ENCODE results near the gene MMS22L.
A peak's percentile ranks its signal among the peaks of the same experiment; 100 is the strongest.

The MMS22L gene

GRCh38 chr6:97222903-97223302 is 60.1 kb downstream of the MMS22L start:
- no peak for TF ChIP-seq CTCF (IDR thresholded peaks at IDR 0.05)
- Mint-ChIP-seq H3K27ac (peak overlapping the region; percentile 50), H3K27me3 (ENCODE audit: low read depth, poor library complexity) (no peaks in the 10 kb centered on the region), H3K4me1 (no peaks in the 10 kb centered on the region), H3K4me3 (no peak overlapping the region), H3K36me3 (ENCODE audit: low read depth) (peaks cover 39% of the 10 kb centered on the region), H3K9me3 (no peaks in the 10 kb centered on the region)
- DNase-seq = no peak

GRCh38 chr6:97218912-97219311 is 64.1 kb downstream of the MMS22L start:
- no peak overlapping the region for H3K27ac Mint-ChIP-seq
- no peak for DNase-seq
- peaks cover 16% of the 10 kb centered on the region for H3K36me3 Mint-ChIP-seq (ENCODE audit: low read depth)
- no peaks in the 10 kb centered on the region for H3K27me3 Mint-ChIP-seq (ENCODE audit: low read depth, poor library complexity)
- H3K4me1 Mint-ChIP-seq = peaks cover 7% of the 10 kb centered on the region
- no peaks in the 10 kb centered on the region for H3K9me3 Mint-ChIP-seq
- no peak overlapping the region for H3K4me3 Mint-ChIP-seq
- no peak for TF ChIP-seq CTCF (IDR thresholded peaks at IDR 0.05)

GRCh38 chr6:97215157-97215769 is 67.8 kb downstream of the MMS22L start:
- no peaks in the 10 kb centered on the region for H3K9me3 Mint-ChIP-seq
- DNase-seq = peak; percentile 24
- H3K36me3 Mint-ChIP-seq (ENCODE audit: low read depth) = peaks cover 23% of the 10 kb centered on the region
- TF ChIP-seq CTCF (IDR thresholded peaks at IDR 0.05) = peak; percentile 38
- peak overlapping the region; percentile 94 for H3K27ac Mint-ChIP-seq
- peaks cover 7% of the 10 kb centered on the region for H3K4me1 Mint-ChIP-seq
- H3K4me3 Mint-ChIP-seq = no peak overlapping the region
- no peaks in the 10 kb centered on the region for H3K27me3 Mint-ChIP-seq (ENCODE audit: low read depth, poor library complexity)

GRCh38 chr6:97214671-97215070 is 68.3 kb downstream of the MMS22L start:
- H3K9me3 Mint-ChIP-seq = no peaks in the 10 kb centered on the region
- no peaks in the 10 kb centered on the region for H3K27me3 Mint-ChIP-seq (ENCODE audit: low read depth, poor library complexity)
- no peak for TF ChIP-seq CTCF (IDR thresholded peaks at IDR 0.05)
- peaks cover 26% of the 10 kb centered on the region for H3K36me3 Mint-ChIP-seq (ENCODE audit: low read depth)
- H3K27ac Mint-ChIP-seq = no peak overlapping the region
- H3K4me3 Mint-ChIP-seq = no peak overlapping the region
- no peak for DNase-seq
- H3K4me1 Mint-ChIP-seq = peaks cover 7% of the 10 kb centered on the region

GRCh38 chr6:97207383-97207782 is 75.6 kb downstream of the MMS22L start:
- H3K4me3 Mint-ChIP-seq = no peak overlapping the region
- H3K36me3 Mint-ChIP-seq (ENCODE audit: low read depth) = peaks cover 19% of the 10 kb centered on the region
- no peak for DNase-seq

More at GRCh38 chr6:97207383-97207782, 75.6 kb downstream of the MMS22L start:
- Mint-ChIP-seq H3K4me1 (no peaks in the 10 kb centered on the region), H3K27me3 (ENCODE audit: low read depth, poor library complexity) (no peaks in the 10 kb centered on the region), H3K9me3 (no peaks in the 10 kb centered on the region), H3K27ac (no peak overlapping the region)
- TF ChIP-seq CTCF (IDR thresholded peaks at IDR 0.05) = no peak
